Breast epithelium (tissue), 3 donors: ENCODE measurements around the gene TMEM217.

Experiments
- CTCF ChIP-seq, 3 donors: fragments of 450-650 bp; IDR thresholded peaks; one replicate each; pipeline ENCODE4 v1.5.1; 2016 to 2017; ENCODE audit warnings: antibody characterized with exemption in 3 of 3, mild to moderate bottlenecking in 3 of 3, moderate library complexity in 3 of 3
- POLR2A ChIP-seq: fragments of 450-650 bp; IDR thresholded peaks from one replicate; pipeline ENCODE4 v1.6.1; 2016; ENCODE audit warnings: antibody characterized with exemption, mild to moderate bottlenecking, moderate library complexity
- POLR2AphosphoS5 ChIP-seq, 3 donors: sonication (generic); formaldehyde crosslinking; IDR thresholded peaks; one replicate each; pipeline ENCODE4 v1.6.1; 2017; ENCODE audit warnings: antibody characterized with exemption in 3 of 3

- TF ChIP-seq CTCF (IDR thresholded peaks at IDR 0.05), result no peak
- no peak for TF ChIP-seq POLR2A
- no peak for TF ChIP-seq POLR2AphosphoS5 (IDR thresholded peaks at IDR 0.05)
Observed at GRCh38 chr6:37289931-37290330, 32.0 kb upstream of the TMEM217 start.
